Activated T-cell treated with anti-CD3 and anti-CD28 coated beads for 1 hour (primary cell): Measurements from ENCODE around the gene PDZRN3.
"Not testable (repeated sequence)": the region's sequence is repeated elsewhere in the genome, so short reads cannot be mapped to it uniquely, and the experiment has no call there.

Source experiments
- DNase-seq: peaks from one replicate; pipeline ENCODE4 v3.0.0-alpha.2; 2020; ENCODE audit warnings: low read depth

Gene PDZRN3

DNA sequence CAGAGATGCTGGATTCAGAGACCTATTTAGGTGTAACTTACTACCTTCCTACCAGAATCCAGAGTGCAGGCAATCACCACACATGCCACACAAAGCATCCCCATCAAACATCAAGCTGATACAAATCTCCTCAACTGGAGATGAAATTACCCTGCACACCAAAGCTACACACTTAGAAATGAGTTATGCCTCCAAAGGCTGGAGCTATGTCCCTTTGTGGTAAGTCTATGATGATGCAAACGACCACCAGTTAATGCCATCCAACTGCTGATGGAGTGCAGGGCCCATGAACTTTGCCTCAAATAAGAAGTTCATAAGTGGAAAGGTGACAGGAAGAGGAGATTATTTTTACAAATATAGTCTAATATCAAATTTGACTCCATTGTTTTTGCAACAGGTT lies 38.1 kb downstream of the PDZRN3 start:
- DNase-seq = no peak

GRCh38 chr3:73586190-73586589 lies 38.6 kb downstream of the PDZRN3 start:
- no peak for DNase-seq

GRCh38 chr3:73584873-73585272 lies 39.9 kb downstream of the PDZRN3 start:
- DNase-seq = no peak

- DNase-seq = no peak
Observed at GRCh38 chr3:73582535-73582934, 42.2 kb downstream of the PDZRN3 start.

GRCh38 chr3:73581134-73581846 lies 43.5 kb downstream of the PDZRN3 start:
- DNase-seq = no peak

GRCh38 chr3:73580343-73580742 lies 44.4 kb downstream of the PDZRN3 start:
- DNase-seq = no peak

DNA sequence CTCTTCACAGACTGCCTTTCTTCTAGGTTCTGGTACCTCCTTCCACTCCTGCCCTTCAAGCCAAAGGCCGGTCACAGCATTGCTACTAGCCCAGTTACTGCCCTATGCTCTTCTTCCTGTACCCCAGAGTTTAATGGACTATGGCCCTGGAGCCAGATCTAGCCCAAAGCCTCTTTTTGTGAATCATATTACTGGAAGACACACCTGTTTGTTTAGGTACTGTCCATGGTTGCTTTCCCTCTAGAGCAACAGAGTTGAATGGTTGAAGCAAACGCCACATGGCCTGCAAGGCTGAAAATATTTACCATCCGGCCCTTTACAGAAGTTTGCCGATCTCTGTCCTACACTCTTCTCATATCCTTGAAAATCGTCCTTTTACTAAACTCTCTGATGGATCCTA lies 47.0 kb downstream of the PDZRN3 start:
- no peak for DNase-seq

DNA sequence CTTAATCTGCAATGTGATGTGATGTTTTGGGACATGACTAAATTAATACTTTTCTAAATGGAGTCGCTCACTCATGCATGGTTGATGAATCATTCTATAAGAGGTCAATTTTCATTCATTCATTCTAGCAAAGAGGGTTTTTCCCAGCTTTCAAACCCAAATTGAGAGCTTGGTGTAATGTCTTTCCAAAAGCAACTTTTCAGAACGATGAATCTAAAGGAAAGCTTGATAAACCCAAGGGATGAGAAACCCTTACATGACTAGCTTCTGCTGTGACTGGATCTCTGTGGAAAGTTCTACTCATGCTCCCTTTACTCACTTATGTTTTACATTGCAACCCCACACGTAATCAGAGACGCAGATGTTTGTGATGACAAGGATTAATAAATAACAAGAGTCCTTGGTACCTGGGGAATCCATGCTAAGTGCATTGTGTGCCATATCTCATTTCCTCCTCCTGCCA lies 47.7 kb downstream of the PDZRN3 start:
- no peak for DNase-seq

DNA sequence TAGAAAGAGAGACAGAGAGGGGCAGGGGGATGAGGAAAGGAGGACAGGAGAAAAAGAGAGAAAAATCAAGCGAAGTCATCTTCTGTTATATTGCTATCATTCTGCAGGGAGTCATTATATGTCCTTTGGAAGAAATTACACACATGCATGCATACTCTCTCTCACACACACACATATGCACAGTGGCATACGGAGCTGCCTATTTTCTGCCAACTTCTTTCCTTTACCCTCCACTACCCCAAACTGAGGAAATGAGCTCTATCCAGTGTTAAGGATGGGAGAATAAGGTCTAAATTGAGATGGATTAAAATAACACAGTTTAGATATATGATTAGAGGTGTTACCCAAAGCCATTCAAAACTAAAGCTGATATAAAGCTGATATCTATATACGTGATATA lies 48.8 kb downstream of the PDZRN3 start:
- DNase-seq = no peak

GRCh38 chr3:73575519-73575918 lies 49.2 kb downstream of the PDZRN3 start:
- no peak for DNase-seq

- DNase-seq = no peak
Observed at GRCh38 chr3:73573204-73573603, 51.5 kb downstream of the PDZRN3 start.

GRCh38 chr3:73572368-73572767 lies 52.4 kb downstream of the PDZRN3 start:
- DNase-seq = no peak

DNA sequence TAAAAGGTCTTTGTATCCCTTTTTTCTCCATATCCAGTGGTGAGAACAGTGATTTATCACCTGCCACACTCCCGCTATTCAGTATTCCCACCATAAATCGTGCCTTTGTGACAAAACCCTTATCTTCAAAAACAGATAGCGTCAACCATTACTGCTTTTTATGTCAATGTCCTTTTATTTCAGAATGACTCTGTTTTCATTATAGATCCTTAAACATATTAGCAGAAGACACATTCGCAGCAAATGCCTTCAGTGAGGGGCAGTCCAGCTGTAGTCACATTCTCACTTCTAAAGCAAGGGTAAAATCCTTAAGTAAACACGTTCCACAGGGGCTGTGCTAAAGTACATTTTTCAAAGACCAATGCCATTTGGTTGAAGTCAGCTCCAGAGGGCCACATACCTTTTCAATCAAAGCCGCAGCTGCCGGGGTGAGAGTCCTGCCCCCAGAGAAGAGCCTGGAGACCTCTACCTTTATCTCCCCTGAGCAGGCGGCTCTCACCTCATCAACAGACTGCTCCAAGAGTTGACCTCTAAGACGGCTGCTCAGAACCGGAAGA lies 53.4 kb downstream of the PDZRN3 start:
- no peak for DNase-seq

GRCh38 chr3:73569246-73569760 lies 55.4 kb downstream of the PDZRN3 start:
- no peak for DNase-seq

GRCh38 chr3:73568371-73568862 lies 56.3 kb downstream of the PDZRN3 start:
- DNase-seq = no peak

DNA sequence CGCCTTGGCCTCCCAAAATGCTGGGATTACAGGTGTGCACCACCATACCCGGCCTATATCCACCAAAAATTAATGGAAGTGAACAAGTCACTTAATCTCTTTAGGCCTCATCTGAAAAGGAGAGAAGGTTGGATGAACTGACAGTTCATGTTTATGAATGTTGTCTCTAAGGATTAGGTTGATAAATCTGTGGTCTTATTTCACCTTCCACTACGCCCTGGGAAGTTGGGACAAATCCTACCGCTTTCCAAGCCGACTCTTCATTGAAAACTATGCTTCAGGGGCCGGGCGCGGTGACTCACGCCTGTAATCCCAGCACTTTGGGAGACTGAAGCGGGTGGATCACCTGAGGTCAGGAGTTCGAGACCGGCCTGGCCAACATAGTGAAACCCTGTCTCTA lies 59.4 kb downstream of the PDZRN3 start:
- not testable (repeated sequence) for DNase-seq

DNA sequence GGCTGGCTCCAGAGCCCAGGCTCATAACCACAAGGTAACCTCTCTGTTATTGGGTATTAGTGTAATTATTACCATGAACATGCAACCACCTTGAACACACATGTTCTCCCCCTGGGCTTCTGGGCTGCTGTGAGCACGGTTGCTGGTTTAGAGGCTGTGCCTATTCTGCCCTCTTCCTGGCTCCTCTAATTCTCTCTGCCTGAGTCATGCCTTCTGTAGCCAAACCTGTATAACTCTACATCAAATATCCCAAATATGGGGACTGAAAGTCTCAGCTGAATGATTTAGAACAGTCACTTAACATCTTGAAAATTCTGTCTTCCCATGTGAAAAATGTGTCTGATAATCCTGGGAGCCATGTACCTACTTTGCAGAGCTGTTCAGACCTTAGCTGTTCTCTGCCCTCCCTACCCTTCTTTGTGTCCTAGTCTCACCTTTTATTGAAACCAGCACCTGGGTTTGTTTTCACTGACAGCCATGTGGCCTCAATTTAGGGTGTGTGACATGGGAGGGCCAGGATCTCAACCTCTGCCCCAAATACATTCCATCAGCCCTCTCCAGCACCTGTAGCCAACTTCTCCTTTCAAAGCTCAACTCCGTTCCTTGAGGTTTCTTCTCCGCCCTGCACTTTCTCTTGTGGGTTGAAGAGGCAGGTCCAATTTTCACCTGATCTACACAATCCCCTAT lies 60.7 kb downstream of the PDZRN3 start:
- DNase-seq = no peak

GRCh38 chr3:73561494-73561893 lies 63.2 kb downstream of the PDZRN3 start:
- no peak for DNase-seq

DNA sequence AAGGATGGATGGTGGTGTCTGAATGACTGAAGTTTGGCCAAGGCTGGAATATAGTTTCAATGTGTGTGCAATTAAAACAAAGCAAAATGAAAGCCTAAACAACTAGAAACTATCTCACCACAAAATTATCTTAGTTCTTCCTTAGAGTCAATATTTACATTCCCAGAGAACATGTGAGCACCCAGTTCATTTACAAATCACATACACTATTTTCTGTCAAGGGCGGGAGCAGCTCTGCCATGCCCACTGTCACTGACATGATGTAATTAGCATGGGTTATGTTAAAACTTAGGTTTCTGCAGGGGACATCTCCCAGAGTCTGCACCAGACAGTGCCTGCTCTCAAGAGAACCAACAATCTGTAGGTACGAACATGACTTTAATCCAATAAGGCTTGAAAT lies 65.0 kb downstream of the PDZRN3 start:
- DNase-seq = no peak

DNA sequence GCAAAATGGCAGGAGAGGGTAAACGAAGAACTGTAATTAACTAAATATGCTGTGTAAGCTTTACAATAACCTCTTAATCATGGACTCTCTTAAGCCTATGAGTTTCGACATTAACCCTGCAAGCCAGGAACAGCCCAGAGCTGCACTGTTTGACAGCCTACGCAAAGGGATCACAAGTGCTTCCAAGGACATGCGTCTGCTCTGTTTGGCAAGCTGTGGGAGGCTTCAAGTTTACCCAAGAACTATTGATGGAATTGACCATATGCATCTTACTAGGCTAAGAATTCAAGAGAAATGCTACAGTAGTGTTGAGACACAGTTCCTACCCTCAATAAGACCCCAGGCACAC lies 66.0 kb downstream of the PDZRN3 start:
- DNase-seq = no peak

- no peak for DNase-seq
Observed at GRCh38 chr3:73557986-73558726, 66.6 kb downstream of the PDZRN3 start.
